H9 (cell line): ENCODE data around the gene PNMA8A. TPM values are rescaled to one million over a fixed set of nuclear protein-coding genes. Genes with fewer than 3 reads are reported as not detected.

Experiments
- DNase-seq: peaks from one replicate; pipeline ENCODE4 v3.0.0-alpha.2; 2017
- H2AFZ ChIP-seq: one replicate; pipeline ENCODE4 v1.6.1; 2013; ENCODE audit warnings: mild to moderate bottlenecking, low read length, control low read depth, moderate library complexity
- H2AK5ac ChIP-seq: 2 replicates; pipeline ENCODE4 v1.6.1; 2013; ENCODE audit warnings: low read length, control low read depth, mixed read lengths; ENCODE audit not compliant: insufficient read length
- H2BK120ac ChIP-seq: one replicate; pipeline ENCODE4 v1.6.1; 2013; ENCODE audit warnings: low read depth, mild to moderate bottlenecking, low read length, control low read depth, inconsistent platforms; ENCODE audit not compliant: poor library complexity, severe bottlenecking
- H2BK12ac ChIP-seq: 2 replicates; pipeline ENCODE4 v1.6.1; 2013; ENCODE audit warnings: low read length, control low read depth, mixed read lengths, low read depth; ENCODE audit not compliant: insufficient read length
- H2BK15ac ChIP-seq: 2 replicates; pipeline ENCODE4 v1.6.1; 2013; ENCODE audit warnings: low read depth, low read length, control low read depth
- H2BK20ac ChIP-seq: one replicate; pipeline ENCODE4 v1.6.1; 2013; ENCODE audit warnings: low read depth, mild to moderate bottlenecking, low read length, control low read depth, inconsistent platforms; ENCODE audit not compliant: poor library complexity, severe bottlenecking
- H2BK5ac ChIP-seq: 2 replicates; pipeline ENCODE4 v1.6.1; 2013; ENCODE audit warnings: low read length, control low read depth, mixed read lengths; ENCODE audit not compliant: insufficient read length
- H3K14ac ChIP-seq: 2 replicates; pipeline ENCODE4 v1.6.1; 2013; ENCODE audit warnings: low read length, control low read depth; ENCODE audit not compliant: insufficient read depth
- H3K18ac ChIP-seq: 2 replicates; pipeline ENCODE4 v1.6.1; 2013; ENCODE audit warnings: low read depth, mild to moderate bottlenecking, mixed read lengths, low read length, control low read depth; ENCODE audit not compliant: insufficient read length
- H3K23ac ChIP-seq: 2 replicates; pipeline ENCODE4 v1.6.1; 2013; ENCODE audit warnings: low read length, control low read depth, mixed read lengths, low read depth; ENCODE audit not compliant: insufficient read length
- H3K23me2 ChIP-seq: 2 replicates; pipeline ENCODE4 v1.6.1; 2013; ENCODE audit warnings: low read depth, mild to moderate bottlenecking, mixed read lengths, low read length, control low read depth; ENCODE audit not compliant: insufficient read length, poor library complexity, severe bottlenecking
- H3K27ac ChIP-seq: 2 replicates; pipeline ENCODE4 v1.5.1; 2013; ENCODE audit warnings: low read length, control low read depth, mixed read lengths, low read depth; ENCODE audit not compliant: insufficient read length
- H3K27me3 ChIP-seq: 2 replicates; pipeline ENCODE4 v1.6.1; 2013; ENCODE audit warnings: low read length, control low read depth, inconsistent platforms; ENCODE audit not compliant: insufficient read depth
- H3K4ac ChIP-seq: 2 replicates; pipeline ENCODE4 v1.6.1; 2013; ENCODE audit warnings: low read depth, mild to moderate bottlenecking, control low read depth, inconsistent platforms, low read length, moderate library complexity
- H3K4me1 ChIP-seq: 2 replicates; pipeline ENCODE4 v1.6.1; 2013; ENCODE audit warnings: low read length, control low read depth, inconsistent platforms; ENCODE audit not compliant: insufficient read depth
- H3K4me2 ChIP-seq: 2 replicates; pipeline ENCODE4 v1.6.1; 2013; ENCODE audit warnings: low read length, control low read depth, mixed read lengths; ENCODE audit not compliant: insufficient read length, insufficient read depth
- H3K56ac ChIP-seq: 2 replicates; pipeline ENCODE4 v1.6.1; 2013; ENCODE audit warnings: low read depth, mild to moderate bottlenecking, mixed read lengths, low read length, control low read depth; ENCODE audit not compliant: insufficient read length
- H3K79me1 ChIP-seq: 2 replicates; pipeline ENCODE4 v1.6.1; 2013; ENCODE audit warnings: low read depth, mild to moderate bottlenecking, moderate library complexity, low read length, control low read depth, inconsistent platforms; ENCODE audit not compliant: insufficient read depth, poor library complexity, severe bottlenecking
- H3K79me2 ChIP-seq: 2 replicates; pipeline ENCODE4 v1.6.1; 2013; ENCODE audit warnings: low read length, control low read depth, inconsistent platforms; ENCODE audit not compliant: insufficient read depth
- H3K9ac ChIP-seq: 2 replicates; pipeline ENCODE4 v1.6.1; 2013; ENCODE audit warnings: low read length, control low read depth, mixed read lengths; ENCODE audit not compliant: insufficient read length; ENCODE audit errors: extremely low read depth
- H3K9me3 ChIP-seq: one replicate; pipeline ENCODE4 v1.6.1; 2013; ENCODE audit warnings: low read depth, low read length, inconsistent platforms; ENCODE audit not compliant: control insufficient read depth
- H3T11ph ChIP-seq: one replicate; pipeline ENCODE4 v1.6.1; 2013; ENCODE audit warnings: mild to moderate bottlenecking, low read length, control low read depth, inconsistent platforms
- H4K20me1 ChIP-seq: one replicate; pipeline ENCODE4 v1.6.1; 2013; ENCODE audit not compliant: control insufficient read depth, insufficient read length, insufficient read depth
- H4K5ac ChIP-seq: 2 replicates; pipeline ENCODE4 v1.6.1; 2013; ENCODE audit warnings: low read depth, mild to moderate bottlenecking, mixed read lengths, low read length, control low read depth; ENCODE audit not compliant: insufficient read length
- H4K8ac ChIP-seq: replicated peaks from 2 replicates; pipeline ENCODE4 v1.6.1; 2013; ENCODE audit warnings: low read length, control low read depth, mixed read lengths, low read depth; ENCODE audit not compliant: insufficient read length
- H4K91ac ChIP-seq: 2 replicates; pipeline ENCODE4 v1.6.1; 2013; ENCODE audit warnings: low read depth, mild to moderate bottlenecking, moderate library complexity, mixed read lengths, low read length, control low read depth; ENCODE audit not compliant: insufficient read length
- H3K27ac Mint-ChIP-seq, 3 experiments: 2 replicates in 2 of 3; 3 replicates in 1 of 3; pipeline ENCODE4 v1.8.0; 2020 to 2021; ENCODE audit warnings: mixed read lengths in 3 of 3, mild to moderate bottlenecking in 1 of 3, moderate library complexity in 1 of 3
- H3K27me3 Mint-ChIP-seq: 2 replicates; pipeline ENCODE4 v1.8.0; 2021; ENCODE audit warnings: low read depth, mild to moderate bottlenecking, moderate library complexity, mixed read lengths
- H3K36me3 Mint-ChIP-seq, 3 experiments: 2 replicates in 2 of 3; 3 replicates in 1 of 3; pipeline ENCODE4 v1.8.0; 2020 to 2021; ENCODE audit warnings: low read depth in 3 of 3, mixed read lengths in 3 of 3; ENCODE audit not compliant: insufficient read depth in 1 of 3
- H3K4me1 Mint-ChIP-seq, 2 experiments: 2 replicates each; pipeline ENCODE4 v1.8.0; 2020; ENCODE audit warnings: mixed read lengths in 2 of 2
- H3K4me3 Mint-ChIP-seq, 2 experiments: 2 replicates in 1 of 2; 3 replicates in 1 of 2; pipeline ENCODE4 v1.8.0; 2020 to 2021; ENCODE audit warnings: mild to moderate bottlenecking in 2 of 2, mixed read lengths in 2 of 2, moderate library complexity in 1 of 2
- H3K9me3 Mint-ChIP-seq, 2 experiments: 2 replicates in 1 of 2; 3 replicates in 1 of 2; pipeline ENCODE4 v1.8.0; 2020; ENCODE audit warnings: mild to moderate bottlenecking in 2 of 2, mixed read lengths in 2 of 2, moderate library complexity in 1 of 2
- CTCF ChIP-seq: fragments of 200-600 bp; sonication (generic); conservative IDR thresholded peaks from 3 replicates; pipeline ENCODE4 v1.8.0; 2021; ENCODE audit warnings: antibody characterized with exemption, mild to moderate bottlenecking
- WGBS: extraction: QIAGEN DNeasy Blood & Tissue Kit; methylation state at CpG from one replicate; pipeline ENCODE4 v1.1.7; 2013; ENCODE audit warnings: missing lambda C conversion rate, low lambda C conversion rate, mixed read lengths; ENCODE audit not compliant: insufficient read length; ENCODE audit errors: extremely low coverage; 5-methylcytosine and 5-hydroxymethylcytosine counted together
- total RNA-seq: library from RNA; stranded (reverse); gene quantifications from 2 replicates; pipeline ENCODE4 v1.2.1, GENCODE V29; 2021

PNMA8A gene
- total RNA-seq, 1 experiment from 2014 or later: 22.6 TPM

DNA sequence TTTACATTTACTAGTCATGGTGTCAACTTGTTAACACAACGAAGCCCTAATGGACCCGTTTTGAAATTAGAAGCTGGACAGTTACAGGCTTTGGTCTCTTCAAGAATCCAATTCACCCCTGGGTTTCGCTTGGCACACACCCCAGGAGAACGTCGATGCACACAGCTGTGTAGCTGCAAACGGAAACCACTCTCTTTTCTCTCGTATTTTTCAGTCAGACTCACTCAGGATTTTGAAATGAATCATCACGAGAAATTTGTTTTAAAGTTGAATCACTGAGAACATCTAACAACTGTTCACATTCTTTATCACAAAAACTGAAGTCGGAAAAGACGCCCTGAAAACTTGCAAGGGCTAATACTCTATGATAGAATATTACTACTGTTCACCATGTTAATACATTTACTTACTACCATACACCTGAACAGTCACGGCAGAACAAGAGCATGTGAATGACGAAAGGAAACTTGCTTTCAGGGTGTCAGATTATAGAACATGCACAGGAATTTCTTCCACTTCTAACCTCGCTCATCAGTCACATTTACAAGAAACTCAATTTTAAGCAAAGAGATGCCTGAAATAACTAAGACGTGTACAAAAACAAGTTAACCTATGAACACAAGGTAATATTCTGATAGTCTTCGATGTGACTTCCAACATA is 4.7 kb downstream of the PNMA8A start:
- H2AK5ac ChIP-seq: no peak overlapping the region
- no peak overlapping the region for H2BK12ac ChIP-seq
- no peak overlapping the region for H3K56ac ChIP-seq
- H3K9ac ChIP-seq: no peak overlapping the region
- no peak for DNase-seq
- H4K20me1 ChIP-seq: no peaks in the 10 kb centered on the region
- H2AFZ ChIP-seq: no peak overlapping the region
- peaks cover 5% of the 10 kb centered on the region for H3K79me1 ChIP-seq
- no CpG with 5 or more reads among the region's 15 CpGs for WGBS
- H2BK15ac ChIP-seq: no peak overlapping the region
- TF ChIP-seq CTCF: no peak
- Mint-ChIP-seq H3K9me3 (no peaks in the 10 kb centered on the region), H3K36me3 (peaks cover 26 to 49% (median 45%) of the 10 kb centered on the region in 3 experiments; a peak in 6 of 7 replicates), H3K27me3 (peaks cover 1% of the 10 kb centered on the region; the same call in 1 of the 2 replicates), H3K4me1 (peaks cover 3 to 13% of the 10 kb centered on the region in 2 experiments; a peak in 3 of 4 replicates), H3K4me3 (no peak overlapping the region), H3K27ac (no peak overlapping the region)
- no peak overlapping the region for H4K5ac ChIP-seq
- H3T11ph ChIP-seq: no peak overlapping the region
- no peak overlapping the region for H3K27ac ChIP-seq
- no peak overlapping the region for H4K8ac ChIP-seq
- no peak overlapping the region for H3K14ac ChIP-seq
- peaks cover 6% of the 10 kb centered on the region for H3K23me2 ChIP-seq
- H3K27me3 ChIP-seq: no peaks in the 10 kb centered on the region
- no peak overlapping the region for H3K4me2 ChIP-seq
- no peak overlapping the region for H3K4ac ChIP-seq
- no peak overlapping the region for H2BK20ac ChIP-seq
- no peak overlapping the region for H4K91ac ChIP-seq
- H3K23ac ChIP-seq: no peak overlapping the region
- H3K18ac ChIP-seq: no peak overlapping the region
- H3K9me3 ChIP-seq: no peaks in the 10 kb centered on the region
- H3K4me1 ChIP-seq: no peaks in the 10 kb centered on the region
- H2BK120ac ChIP-seq: no peak overlapping the region
- H2BK5ac ChIP-seq: no peak overlapping the region
- H3K79me2 ChIP-seq: no peaks in the 10 kb centered on the region
